K562 (cell line): ENCODE measurements around the gene RRM2. TPM values are rescaled to one million over a fixed set of nuclear protein-coding genes. Genes with fewer than 3 reads are reported as not detected.

ENCODE experiments used
- CREB5 ChIP-seq: fragments of 250-450 bp; sonication (Bioruptor Pico); IDR thresholded peaks from 2 replicates; pipeline ENCODE4 v1.5.0; 2020; ENCODE audit warnings: mild to moderate bottlenecking
- HINFP ChIP-seq: fragments of 450-650 bp; conservative IDR thresholded peaks from 2 replicates; pipeline ENCODE4 v1.6.1; 2016; ENCODE audit warnings: missing genetic modification characterization, low read depth, mild to moderate bottlenecking, control low read depth, missing compliant biosample characterization
- POLR2G ChIP-seq: fragments of 200-400 bp; formaldehyde crosslinking; IDR thresholded peaks from 2 replicates; pipeline ENCODE4 v1.6.1; 2017; ENCODE audit warnings: low read depth, mild to moderate bottlenecking, antibody characterized with exemption, low read length, moderate library complexity
- RBM25 ChIP-seq: fragments of 200-400 bp; formaldehyde crosslinking; IDR thresholded peaks from 2 replicates; pipeline ENCODE4 v1.6.1; 2018; ENCODE audit warnings: low read length, low read depth, moderate library complexity; ENCODE audit not compliant: severe bottlenecking
- SP2 ChIP-seq: IDR thresholded peaks from 2 replicates; pipeline ENCODE4 v1.6.1; 2011; ENCODE audit warnings: mild to moderate bottlenecking, low read depth, low read length, moderate library complexity; ENCODE audit not compliant: poor library complexity, severe bottlenecking; ENCODE audit errors: extremely low read depth
- polyA plus RNA-seq, 8 experiments: library from polyadenylated mRNA; depleted of rRNA in 4 of 8; stranded (reverse) in 5 of 8; unstranded in 3 of 8; fragments of >200 nt; fragmentation: Nextera tagmentation in 2 of 8; fragmentation: Illumina TruSeq in 1 of 8; extraction: Ambion mirVana in 2 of 8; extraction: Trizol in 1 of 8; gene quantifications; 2 replicates each; pipeline versions ENCODE4 v1.2.1 to v1.2.3, GENCODE V29; 2011 to 2014; ENCODE audit warnings: inconsistent platforms in 1 of 8, missing spikeins in 1 of 8
- total RNA-seq, 7 experiments: library from RNA; depleted of rRNA in 6 of 7; stranded (reverse); fragments of >200 nt in 6 of 7; fragmentation: Illumina TruSeq in 2 of 7; extraction: Trizol in 2 of 7; gene quantifications; 2 replicates each; pipeline versions ENCODE4 v1.2.1 to v1.2.3, GENCODE V29; 2011 to 2021; ENCODE audit warnings: low replicate concordance in 1 of 7

The RRM2 gene
- total and polyA plus RNA-seq, 9 of the 15 experiments (the other 6 are each of a cell fraction or from before 2014, with no cell fraction given), result 50.1 to 244 (median 128) TPM

- TF ChIP-seq HINFP, result no peak
- peak; percentile 65 for TF ChIP-seq RBM25
- TF ChIP-seq SP2, result no peak
- TF ChIP-seq POLR2G, result peak; percentile 44
- TF ChIP-seq CREB5 (CRISPR knock-in tag), result no peak
Measured at GRCh38 chr2:10165861-10166675, 43.5 kb downstream of the RRM2 start (continued).
